ENCODE data around the gene FOXD4L3.
"Not testable (repeated sequence)": the region's sequence is repeated elsewhere in the genome, so short reads cannot be mapped to it uniquely, and the experiment has no call there.

FOXD4L3 gene

GRCh38 chr9:68302567-68302966 lies at the start of gene FOXD4L3:
Gene FOXD4L3, plus strand, starts transcription at chr9:68302867. Its CDS starts 85 bp downstream, at chr9:68302952.
- DNase-seq = not testable (repeated sequence)

- not testable (repeated sequence) for DNase-seq
These were observed 21.6 kb upstream of the FOXD4L3 start for GRCh38 chr9:68281041-68281440.

GRCh38 chr9:68303771-68304170 lies 1.1 kb downstream of the FOXD4L3 start:
- not testable (repeated sequence) for DNase-seq

GRCh38 chr9:68304212-68304611 lies 1.5 kb downstream of the FOXD4L3 start:
- DNase-seq = not testable (repeated sequence)

- DNase-seq = not testable (repeated sequence)
These were observed 2.1 kb downstream of the FOXD4L3 start for GRCh38 chr9:68304777-68305176.

GRCh38 chr9:68305680-68306285 lies 3.1 kb downstream of the FOXD4L3 start:
- DNase-seq = not testable (repeated sequence)

GRCh38 chr9:68306391-68306964 lies 3.8 kb downstream of the FOXD4L3 start:
- DNase-seq = not testable (repeated sequence)

GRCh38 chr9:68307127-68307526 lies 4.5 kb downstream of the FOXD4L3 start:
- not testable (repeated sequence) for DNase-seq

GRCh38 chr9:68307654-68308053 lies 5.0 kb downstream of the FOXD4L3 start:
- DNase-seq = not testable (repeated sequence)

GRCh38 chr9:68311208-68311607 lies 8.5 kb downstream of the FOXD4L3 start:
- DNase-seq = not testable (repeated sequence)

- not testable (repeated sequence) for DNase-seq
These were observed 15.5 kb downstream of the FOXD4L3 start for GRCh38 chr9:68318209-68318608.

- DNase-seq = not testable (repeated sequence)
These were observed 21.1 kb downstream of the FOXD4L3 start for GRCh38 chr9:68323749-68324148.

- DNase-seq = not testable (repeated sequence)
These were observed 21.9 kb downstream of the FOXD4L3 start for GRCh38 chr9:68324518-68324917.

- DNase-seq = not testable (repeated sequence)
These were observed 26.4 kb downstream of the FOXD4L3 start for GRCh38 chr9:68329106-68329505.

- not testable (repeated sequence) for DNase-seq
These were observed 28.0 kb downstream of the FOXD4L3 start for GRCh38 chr9:68330531-68331173.

- not testable (repeated sequence) for DNase-seq
These were observed 29.5 kb downstream of the FOXD4L3 start for GRCh38 chr9:68332122-68332521.

- not testable (repeated sequence) for DNase-seq
These were observed 33.3 kb downstream of the FOXD4L3 start for GRCh38 chr9:68335935-68336334.

- DNase-seq = not testable (repeated sequence)
These were observed 34.1 kb downstream of the FOXD4L3 start for GRCh38 chr9:68336639-68337339.

GRCh38 chr9:68338000-68338399 lies 35.3 kb downstream of the FOXD4L3 start:
- not testable (repeated sequence) for DNase-seq

GRCh38 chr9:68342265-68343025 lies 39.8 kb downstream of the FOXD4L3 start:
- not testable (repeated sequence) for DNase-seq

GRCh38 chr9:68343242-68343641 lies 40.6 kb downstream of the FOXD4L3 start:
- DNase-seq = not testable (repeated sequence)

- DNase-seq = not testable (repeated sequence)
These were observed 41.3 kb downstream of the FOXD4L3 start for GRCh38 chr9:68343992-68344391.
